Measurements from ENCODE around the gene C19orf12.

DNA sequence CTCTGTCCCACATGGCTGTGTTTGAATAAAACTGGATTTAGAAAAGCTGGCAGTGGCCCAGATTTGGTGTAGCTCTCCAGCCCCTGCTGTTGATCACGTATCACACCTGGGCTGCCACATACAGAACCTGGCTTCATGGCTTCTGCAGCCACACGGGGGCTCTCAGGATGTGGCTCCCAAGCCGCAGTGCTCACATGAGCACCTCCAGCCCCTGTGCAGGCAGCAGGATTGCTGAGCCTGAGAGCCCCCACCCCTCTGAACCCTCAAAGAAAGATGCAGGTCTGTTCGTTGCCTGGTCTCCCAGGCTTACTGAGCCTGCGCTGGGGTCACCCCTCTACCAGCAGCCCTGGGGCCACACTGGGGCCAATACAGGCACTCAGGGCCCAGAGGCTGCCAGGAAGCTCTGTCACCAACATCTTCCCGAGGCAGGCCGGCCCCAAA lies 47.1 kb downstream of the C19orf12 start:
- TF ChIP-seq, protein P1, sequence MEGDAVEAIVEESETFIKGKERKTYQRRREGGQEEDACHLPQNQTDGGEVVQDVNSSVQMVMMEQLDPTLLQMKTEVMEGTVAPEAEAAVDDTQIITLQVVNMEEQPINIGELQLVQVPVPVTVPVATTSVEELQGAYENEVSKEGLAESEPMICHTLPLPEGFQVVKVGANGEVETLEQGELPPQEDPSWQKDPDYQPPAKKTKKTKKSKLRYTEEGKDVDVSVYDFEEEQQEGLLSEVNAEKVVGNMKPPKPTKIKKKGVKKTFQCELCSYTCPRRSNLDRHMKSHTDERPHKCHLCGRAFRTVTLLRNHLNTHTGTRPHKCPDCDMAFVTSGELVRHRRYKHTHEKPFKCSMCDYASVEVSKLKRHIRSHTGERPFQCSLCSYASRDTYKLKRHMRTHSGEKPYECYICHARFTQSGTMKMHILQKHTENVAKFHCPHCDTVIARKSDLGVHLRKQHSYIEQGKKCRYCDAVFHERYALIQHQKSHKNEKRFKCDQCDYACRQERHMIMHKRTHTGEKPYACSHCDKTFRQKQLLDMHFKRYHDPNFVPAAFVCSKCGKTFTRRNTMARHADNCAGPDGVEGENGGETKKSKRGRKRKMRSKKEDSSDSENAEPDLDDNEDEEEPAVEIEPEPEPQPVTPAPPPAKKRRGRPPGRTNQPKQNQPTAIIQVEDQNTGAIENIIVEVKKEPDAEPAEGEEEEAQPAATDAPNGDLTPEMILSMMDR (conservative IDR thresholded peaks at IDR 0.05; ENCODE audit: low read depth, low read length): no peak
- TF ChIP-seq SMC3 (IDR thresholded peaks at IDR 0.05; ENCODE audit: low read depth, low read length): no peak
- no peak for TF ChIP-seq POLR2A (IDR thresholded peaks at IDR 0.05; ENCODE audit: low read depth, low read length)
- no peak for TF ChIP-seq CHD1 (IDR thresholded peaks at IDR 0.05; ENCODE audit: low read depth, low read length)
- TF ChIP-seq CEBPB (IDR thresholded peaks at IDR 0.05; ENCODE audit: low read depth, low read length): no peak
- no peak for TF ChIP-seq MXI1 (IDR thresholded peaks at IDR 0.05; ENCODE audit: borderline replicate concordance, low read depth, low read length)
- no peak for TF ChIP-seq BHLHE40 (IDR thresholded peaks at IDR 0.05; ENCODE audit: low read depth, low read length)
- no peak for TF ChIP-seq NFE2L2 (IDR thresholded peaks at IDR 0.05; ENCODE audit: low read depth, low read length)
- TF ChIP-seq RFX5 (IDR thresholded peaks at IDR 0.05; ENCODE audit: low read depth, low read length): no peak
- TF ChIP-seq, protein P2, sequence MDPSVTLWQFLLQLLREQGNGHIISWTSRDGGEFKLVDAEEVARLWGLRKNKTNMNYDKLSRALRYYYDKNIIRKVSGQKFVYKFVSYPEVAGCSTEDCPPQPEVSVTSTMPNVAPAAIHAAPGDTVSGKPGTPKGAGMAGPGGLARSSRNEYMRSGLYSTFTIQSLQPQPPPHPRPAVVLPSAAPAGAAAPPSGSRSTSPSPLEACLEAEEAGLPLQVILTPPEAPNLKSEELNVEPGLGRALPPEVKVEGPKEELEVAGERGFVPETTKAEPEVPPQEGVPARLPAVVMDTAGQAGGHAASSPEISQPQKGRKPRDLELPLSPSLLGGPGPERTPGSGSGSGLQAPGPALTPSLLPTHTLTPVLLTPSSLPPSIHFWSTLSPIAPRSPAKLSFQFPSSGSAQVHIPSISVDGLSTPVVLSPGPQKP (IDR thresholded peaks at IDR 0.05; ENCODE audit: borderline replicate concordance, low read depth, low read length): no peak
- TF ChIP-seq, protein P3, sequence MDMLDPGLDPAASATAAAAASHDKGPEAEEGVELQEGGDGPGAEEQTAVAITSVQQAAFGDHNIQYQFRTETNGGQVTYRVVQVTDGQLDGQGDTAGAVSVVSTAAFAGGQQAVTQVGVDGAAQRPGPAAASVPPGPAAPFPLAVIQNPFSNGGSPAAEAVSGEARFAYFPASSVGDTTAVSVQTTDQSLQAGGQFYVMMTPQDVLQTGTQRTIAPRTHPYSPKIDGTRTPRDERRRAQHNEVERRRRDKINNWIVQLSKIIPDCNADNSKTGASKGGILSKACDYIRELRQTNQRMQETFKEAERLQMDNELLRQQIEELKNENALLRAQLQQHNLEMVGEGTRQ (IDR thresholded peaks at IDR 0.05; ENCODE audit: low read depth, low read length): no peak
- no peak for TF ChIP-seq MAZ (IDR thresholded peaks at IDR 0.05; ENCODE audit: borderline replicate concordance, low read depth, low read length)
